Endodermal cell (in vitro differentiated cells): ENCODE measurements around the gene ATF2. TPM values are rescaled to one million over a fixed set of nuclear protein-coding genes. Genes with fewer than 3 reads are reported as not detected.

Experiments used
- DNase-seq: peaks from one replicate; pipeline ENCODE4 v3.0.0-alpha.2; 2017
- H3K27ac ChIP-seq: 2 replicates; pipeline ENCODE4 v1.5.1; 2013; ENCODE audit warnings: mild to moderate bottlenecking, low read depth, low read length, moderate library complexity
- H3K27me3 ChIP-seq: 2 replicates; pipeline ENCODE4 v1.6.1; 2013; ENCODE audit warnings: mild to moderate bottlenecking, low read length, moderate library complexity; ENCODE audit not compliant: insufficient read depth, control insufficient read depth, poor library complexity, severe bottlenecking
- H3K36me3 ChIP-seq: 2 replicates; pipeline ENCODE4 v1.7.0; 2013; ENCODE audit warnings: mild to moderate bottlenecking, low read length, moderate library complexity; ENCODE audit not compliant: control insufficient read depth, insufficient read depth
- H3K4me1 ChIP-seq: one replicate; pipeline ENCODE4 v1.7.0; 2013; ENCODE audit warnings: low read length; ENCODE audit not compliant: control insufficient read depth, insufficient read depth
- H3K4me3 ChIP-seq: 2 replicates; pipeline ENCODE4 v1.5.1; 2013; ENCODE audit warnings: mild to moderate bottlenecking, low read length, moderate library complexity
- H3K9ac ChIP-seq: 2 replicates; pipeline ENCODE4 v1.6.1; 2013; ENCODE audit warnings: mild to moderate bottlenecking, low read length, moderate library complexity; ENCODE audit not compliant: poor library complexity, severe bottlenecking; ENCODE audit errors: extremely low read depth
- H3K9me3 ChIP-seq: 2 replicates; pipeline ENCODE4 v1.6.1; 2013; ENCODE audit warnings: mild to moderate bottlenecking, low read length, moderate library complexity; ENCODE audit not compliant: control insufficient read depth
- H3K27ac Mint-ChIP-seq: 2 replicates; pipeline ENCODE4 v1.8.0; 2020; ENCODE audit warnings: mixed read lengths
- H3K27me3 Mint-ChIP-seq: 2 replicates; pipeline ENCODE4 v1.8.0; 2021; ENCODE audit warnings: mild to moderate bottlenecking, mixed read lengths; ENCODE audit not compliant: insufficient read depth
- H3K36me3 Mint-ChIP-seq: 2 replicates; pipeline ENCODE4 v1.8.0; 2020; ENCODE audit warnings: low read depth, mixed read lengths
- H3K4me1 Mint-ChIP-seq: 2 replicates; pipeline ENCODE4 v1.8.0; 2020; ENCODE audit warnings: mixed read lengths
- H3K4me3 Mint-ChIP-seq: 2 replicates; pipeline ENCODE4 v1.8.0; 2020; ENCODE audit warnings: mild to moderate bottlenecking, moderate library complexity, mixed read lengths
- H3K9me3 Mint-ChIP-seq: 2 replicates; pipeline ENCODE4 v1.8.0; 2020; ENCODE audit warnings: mild to moderate bottlenecking, mixed read lengths
- CTCF ChIP-seq: fragments of 200-600 bp; sonication (generic); conservative IDR thresholded peaks from 2 replicates; pipeline ENCODE4 v1.5.0; 2021; ENCODE audit warnings: antibody characterized with exemption, mild to moderate bottlenecking
- WGBS, 2 experiments: methylation state at CpG; one replicate each; pipeline versions ENCODE4 v1.1.5 to v1.1.7; 2013; ENCODE audit warnings: missing lambda C conversion rate in 2 of 2, mixed read lengths in 1 of 2; ENCODE audit not compliant: insufficient coverage in 1 of 2, insufficient read length in 1 of 2; 5-methylcytosine and 5-hydroxymethylcytosine counted together
- microRNA-seq: library from miRNA; unstranded; fragments of <30 nt; microRNA quantifications from one replicate; pipeline ENCODE4 v1.2.0, GENCODE V29; 2020; ENCODE audit warnings: borderline microRNAs expressed
- total RNA-seq, 2 donors: library from RNA; stranded (reverse); fragmentation: NEBNext Ultra II Directional in 1 of 2; extraction: Animal tissue kit (Norgen Biotek cat#: 25700) in 1 of 2; gene quantifications; 2 replicates in 1 of 2; 3 replicates in 1 of 2; pipeline ENCODE4 v1.2.1, GENCODE V29; 2021

Gene ATF2
- total RNA-seq, 2 donors from 2014 or later, result 53.0 to 56.0 TPM

DNA sequence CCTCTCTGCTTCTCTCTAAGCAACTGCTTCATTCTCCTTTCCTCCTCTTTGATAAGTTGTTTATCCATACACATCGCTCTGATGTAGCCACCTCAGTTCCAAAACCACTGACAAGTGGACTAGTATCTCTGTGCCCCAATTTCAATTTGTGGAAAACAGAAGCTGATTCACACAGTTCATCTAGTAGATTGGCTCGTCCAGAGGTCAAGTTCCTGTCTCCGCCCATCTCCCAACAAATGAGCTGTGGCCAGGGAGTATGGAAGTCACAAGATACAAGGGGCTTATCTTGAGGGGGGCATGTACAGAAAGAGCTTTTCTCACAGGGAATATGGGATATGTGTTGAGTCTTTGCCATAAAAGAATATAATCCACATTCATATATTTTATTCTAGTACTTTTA lies 145.1 kb downstream of the ATF2 start:
- Mint-ChIP-seq H3K27ac (no peak overlapping the region), H3K4me1 (peaks cover 11% of the 10 kb centered on the region), H3K4me3 (no peak overlapping the region), H3K36me3 (no peaks in the 10 kb centered on the region), H3K27me3 (no peaks in the 10 kb centered on the region), H3K9me3 (peaks cover 5% of the 10 kb centered on the region)
- Histone ChIP-seq H3K9ac (no peak overlapping the region), H3K36me3 (no peaks in the 10 kb centered on the region), H3K4me3 (no peak overlapping the region), H3K27me3 (no peaks in the 10 kb centered on the region), H3K4me1 (no peaks in the 10 kb centered on the region), H3K9me3 (peaks cover 5% of the 10 kb centered on the region), H3K27ac (no peak overlapping the region)
- TF ChIP-seq CTCF, result no peak
- no peak for DNase-seq
- 91 to 100% methylated on average over 2 to 3 of the region's 3 CpGs for WGBS, 2 experiments

Small RNAs within 50 kb of the gene (microRNA-seq; reads per million reads assigned to microRNA genes)
- 1.2 reads per million for gene MIR933

Other genes with a start within 250 kb of the ATF2 start
- 10 to 100 TPM; 24.3 to 28.8 TPM for gene CHN1, start 162.8 kb downstream of the ATF2 start, total RNA-seq
- gene ATP5MC3, start 13.5 kb upstream of the ATF2 start, total RNA-seq, result 100 to 1,000 TPM; 261 to 296 TPM